Endothelial cell of umbilical vein (primary cell): ENCODE data around the gene CXCL9. TPM values are rescaled to one million over a fixed set of nuclear protein-coding genes. Genes with fewer than 3 reads are reported as not detected.

Source experiments
- BruUV-seq: library from RNA; stranded (reverse); fragments of 400-500 nt; replicated peaks from 2 replicates; lab custom pipeline; 2021; lab: Mats Ljungman, UMichigan
- CTCF ChIA-PET: fragments of 300-600, 350-600 bp; sonication (Branson Sonifier 250); formaldehyde crosslinking; loops from one replicate; lab custom pipeline; 2021; ENCODE audit warnings: antibody characterized with exemption, inconsistent platforms; lab: Charles Lee
- POLR2A ChIA-PET: fragments of 300-600, 350-600 bp; sonication (Branson Sonifier 250); formaldehyde crosslinking; loops from one replicate; lab custom pipeline; 2021; ENCODE audit warnings: antibody characterized with exemption, inconsistent platforms; lab: Charles Lee
- DNase-seq: peaks from one replicate; pipeline ENCODE4 v3.0.0-alpha.2; 2011; ENCODE audit warnings: low read depth, low spot score
- FAIRE-seq: peaks from 2 replicates; lab custom pipeline; 2011; peaks lifted over from hg19 to GRCh38; lab: Jason Lieb, UNC
- H2AFZ ChIP-seq: 2 replicates; pipeline ENCODE4 v1.6.0; 2012; ENCODE audit warnings: low read depth, low read length, control low read depth, inconsistent platforms
- H3K27ac ChIP-seq: 2 replicates; pipeline ENCODE4 v1.5.1; 2011; ENCODE audit warnings: low read depth, mild to moderate bottlenecking, control low read depth, low read length, moderate library complexity; ENCODE audit not compliant: insufficient read depth
- H3K27me3 ChIP-seq, 2 experiments: 2 replicates each; pipeline versions ENCODE4 v1.6.0 to v1.6.1; 2011; ENCODE audit warnings: low read length in 2 of 2, mixed read lengths in 1 of 2; ENCODE audit not compliant: control insufficient read depth in 2 of 2, insufficient read depth in 2 of 2
- H3K36me3 ChIP-seq, 2 experiments: 2 replicates in 1 of 2; 3 replicates in 1 of 2; pipeline ENCODE4 v1.5.1; 2011; ENCODE audit warnings: low read length in 2 of 2, mild to moderate bottlenecking in 1 of 2, moderate library complexity in 1 of 2; ENCODE audit not compliant: control insufficient read depth in 2 of 2, insufficient read depth in 2 of 2; ENCODE audit errors: extremely low read depth in 1 of 2
- H3K4me1 ChIP-seq: 3 replicates; pipeline ENCODE4 v1.5.1; 2011; ENCODE audit warnings: mild to moderate bottlenecking, low read length; ENCODE audit not compliant: control insufficient read depth, insufficient read depth; ENCODE audit errors: extremely low read depth
- H3K4me2 ChIP-seq: 2 replicates; pipeline ENCODE4 v1.6.1; 2011; ENCODE audit warnings: low read length, control low read depth, mixed read lengths; ENCODE audit not compliant: insufficient read depth
- H3K4me3 ChIP-seq, 3 experiments: fragments of 200-600 bp in 1 of 3; sonication (generic), shearing (Covaris generic) in 1 of 3; replicated peaks in 1 of 3; 2 replicates each; pipeline ENCODE4 v1.5.1; 2011 to 2016; ENCODE audit warnings: control low read depth in 3 of 3, low read length in 3 of 3, mild to moderate bottlenecking in 2 of 3, inconsistent platforms in 1 of 3, low read depth in 1 of 3, moderate library complexity in 1 of 3; ENCODE audit not compliant: insufficient read depth in 1 of 3
- H3K79me2 ChIP-seq: 2 replicates; pipeline ENCODE4 v1.6.0; 2012; ENCODE audit warnings: low read length, inconsistent platforms; ENCODE audit not compliant: control insufficient read depth, insufficient read depth
- H3K9ac ChIP-seq: replicated peaks from 2 replicates; pipeline ENCODE3; 2011; ENCODE audit warnings: low read length, control low read depth; ENCODE audit not compliant: insufficient read depth; ENCODE audit errors: extremely low read depth
- H3K9me1 ChIP-seq: replicated peaks from 3 replicates; pipeline ENCODE4 v1.6.0; 2011; ENCODE audit warnings: mild to moderate bottlenecking, low read length; ENCODE audit not compliant: control insufficient read depth, insufficient read depth; ENCODE audit errors: extremely low read depth
- H3K9me3 ChIP-seq: replicated peaks from 2 replicates; pipeline ENCODE4 v1.5.1; 2012; ENCODE audit warnings: low read length, inconsistent platforms; ENCODE audit not compliant: control insufficient read depth, insufficient read depth
- H4K20me1 ChIP-seq: replicated peaks from 2 replicates; pipeline ENCODE3; 2011; ENCODE audit warnings: mild to moderate bottlenecking, low read length; ENCODE audit not compliant: control insufficient read depth, insufficient read depth; ENCODE audit errors: extremely low read depth
- CTCF ChIP-seq, 2 donors: IDR thresholded peaks; 1 replicate in 1 of 2; 2 replicates in 1 of 2; pipeline ENCODE4 v1.5.1; 2011; ENCODE audit warnings: low read length in 2 of 2, mild to moderate bottlenecking in 2 of 2, moderate library complexity in 2 of 2, control low read depth in 1 of 2, inconsistent platforms in 1 of 2, low read depth in 1 of 2; ENCODE audit not compliant: insufficient read depth in 1 of 2; ENCODE audit errors: extremely low read depth in 1 of 2
- EZH2 ChIP-seq: IDR thresholded peaks from 2 replicates; pipeline ENCODE4 v1.6.1; 2012; ENCODE audit warnings: borderline replicate concordance, low read depth, mild to moderate bottlenecking, moderate library complexity, low read length, inconsistent platforms; ENCODE audit not compliant: severe bottlenecking
- FOS ChIP-seq: IDR thresholded peaks from 2 replicates; pipeline ENCODE4 v1.6.1; 2011; ENCODE audit warnings: mild to moderate bottlenecking, low read length, moderate library complexity, borderline replicate concordance; ENCODE audit not compliant: insufficient read depth
- GATA2 ChIP-seq: IDR thresholded peaks from 2 replicates; pipeline ENCODE4 v1.7.0; 2011; ENCODE audit warnings: low read depth, mild to moderate bottlenecking, moderate library complexity, mixed read lengths, low read length; ENCODE audit not compliant: insufficient read length, insufficient read depth
- JUN ChIP-seq: IDR thresholded peaks from 2 replicates; pipeline ENCODE4 v1.6.1; 2011; ENCODE audit warnings: borderline replicate concordance, low read depth; ENCODE audit not compliant: insufficient read length, insufficient read depth
- MAX ChIP-seq: IDR thresholded peaks from 2 replicates; pipeline ENCODE4 v1.6.1; 2011; ENCODE audit not compliant: insufficient read depth, insufficient read length
- MYC ChIP-seq: IDR thresholded peaks from one replicate; pipeline ENCODE4 v1.6.1; 2011; ENCODE audit warnings: mild to moderate bottlenecking, low read depth, low read length
- POLR2A ChIP-seq: IDR thresholded peaks from 2 replicates; pipeline ENCODE4 v1.6.1; 2012; ENCODE audit warnings: low read depth, mild to moderate bottlenecking, control low read depth, low read length
- POLR2AphosphoS5 ChIP-seq: IDR thresholded peaks from 2 replicates; pipeline ENCODE4 v1.6.1; 2012; ENCODE audit warnings: low read depth, mild to moderate bottlenecking, control low read depth, low read length, moderate library complexity; ENCODE audit not compliant: insufficient read depth
- dilution Hi-C: fragments of 300-500 bp; cut with MboI; formaldehyde crosslinking; loops from one replicate; pipeline ENCODE4 v1.15.0; 2019; ENCODE audit warnings: low sequenced_read_pairs; ENCODE audit not compliant: extremely low pct_ligation_motif_present
- intact Hi-C: fragments of 100-400 bp; cut with micrococcal nuclease; formaldehyde crosslinking; loops from one replicate; pipeline ENCODE4 v1.10.0; 2022
- polyA plus RNA-seq, 4 experiments: library from polyadenylated mRNA; depleted of rRNA in 3 of 4; stranded (reverse) in 3 of 4; unstranded in 1 of 4; fragments of >200 nt; gene quantifications; 2 replicates each; pipeline versions ENCODE4 v1.2.1 to v1.2.3, GENCODE V29; 2011 to 2012; ENCODE audit warnings: missing spikeins in 1 of 4
- total RNA-seq: library from RNA; stranded (reverse); gene quantifications from 2 replicates; pipeline ENCODE4 v1.2.3, GENCODE V29; 2021

Gene CXCL9
- total and polyA plus RNA-seq, 2 donors (not counting 3 experiments of a cell fraction or from before 2014, with no cell fraction given) = not detected

GRCh38 chr4:75973766-75974165 is 33.5 kb downstream of the CXCL9 start:
- dilution Hi-C loops = no loop called here

More at GRCh38 chr4:75973766-75974165, 33.5 kb downstream of the CXCL9 start:
- no TSS peak for BruUV-seq
- Histone ChIP-seq H3K9ac (no peak overlapping the region), H3K79me2 (no peaks in the 10 kb centered on the region), H3K9me1 (no peaks in the 10 kb centered on the region), H3K4me3 (no peak overlapping the region), H4K20me1 (no peaks in the 10 kb centered on the region), H3K9me3 (no peaks in the 10 kb centered on the region), H3K27ac (no peak overlapping the region), H2AFZ (no peak overlapping the region), H3K4me1 (no peaks in the 10 kb centered on the region), H3K4me2 (no peak overlapping the region), H3K27me3 (no peaks in the 10 kb centered on the region), H3K36me3 (peaks cover 22 to 28% of the 10 kb centered on the region in 2 experiments)
- intact Hi-C loops = no loop called here
- TF ChIP-seq GATA2 (no peak), MYC (no peak), FOS (no peak), CTCF (IDR thresholded peaks at IDR 0.05; ENCODE audit: extremely low read depth in 1 of 2, insufficient read depth in 1 of 2, low read depth in 1 of 2, low read length in 2 of 2) (no peak), EZH2 (no peak), JUN (no peak), POLR2AphosphoS5 (no peak), MAX (no peak), POLR2A (no peak)
- POLR2A ChIA-PET = no interaction called here
- FAIRE-seq (no peak), DNase-seq (no peak)
- CTCF ChIA-PET = no interaction called here
